SK-N-SH treated with all-trans-retinoic acid at 6 μM for 48 hours (cell line): Measurements from ENCODE around the gene CYLC2.

Source experiments
- ATAC-seq: fragments of 200-7000 bp; cut with Tn5 transposase; 3 replicates; pipeline ENCODE4 v1.9.1; 2020; ENCODE audit warnings: mild to moderate bottlenecking, moderate library complexity
- ARNTL ChIP-seq: fragments of 450-650 bp; formaldehyde crosslinking; IDR thresholded peaks from 2 replicates; pipeline ENCODE4 v1.5.0; 2020; ENCODE audit warnings: low read depth, mild to moderate bottlenecking, moderate library complexity, borderline replicate concordance
- BACH2 ChIP-seq: fragments of 250-450 bp; sonication (Bioruptor Pico); IDR thresholded peaks from 2 replicates; pipeline ENCODE4 v1.9.0; 2021; ENCODE audit warnings: mild to moderate bottlenecking, borderline replicate concordance
- CSDC2 ChIP-seq: fragments of 250-450 bp; sonication (Bioruptor Pico); IDR thresholded peaks from 2 replicates; pipeline ENCODE4 v1.5.0; 2020; ENCODE audit warnings: mild to moderate bottlenecking, moderate library complexity
- CSRNP3 ChIP-seq: fragments of 250-450 bp; sonication (Bioruptor Pico); IDR thresholded peaks from 2 replicates; pipeline ENCODE4 v1.5.1; 2021; ENCODE audit warnings: mild to moderate bottlenecking, moderate library complexity
- ESRRG ChIP-seq: fragments of 250-450 bp; sonication (Bioruptor Pico); IDR thresholded peaks from 2 replicates; pipeline ENCODE4 v1.6.1; 2021; ENCODE audit warnings: mild to moderate bottlenecking
- GLIS3 ChIP-seq: fragments of 250-450 bp; sonication (Bioruptor Pico); IDR thresholded peaks from 2 replicates; pipeline ENCODE4 v1.5.0; 2020; ENCODE audit warnings: mild to moderate bottlenecking, moderate library complexity
- ISL1 ChIP-seq: fragments of 250-450 bp; sonication (Bioruptor Pico); IDR thresholded peaks from 2 replicates; pipeline ENCODE4 v2.1.2; 2022; ENCODE audit warnings: mild to moderate bottlenecking, moderate library complexity
- OSR1 ChIP-seq: fragments of 250-450 bp; sonication (Bioruptor Pico); IDR thresholded peaks from 2 replicates; pipeline ENCODE4 v1.8.0; 2022; ENCODE audit warnings: moderate library complexity, mild to moderate bottlenecking, inconsistent platforms
- POU6F1 ChIP-seq: fragments of 250-450 bp; sonication (Bioruptor Pico); IDR thresholded peaks from 2 replicates; pipeline ENCODE4 v1.8.0; 2021; ENCODE audit warnings: low read depth, mild to moderate bottlenecking, moderate library complexity, borderline replicate concordance
- PPARA ChIP-seq: fragments of 250-450 bp; sonication (Bioruptor Pico); IDR thresholded peaks from 2 replicates; pipeline ENCODE4 v1.5.0; 2020; ENCODE audit warnings: mild to moderate bottlenecking, borderline replicate concordance
- RARB ChIP-seq: fragments of 250-450 bp; sonication (Bioruptor Pico); IDR thresholded peaks from 2 replicates; pipeline ENCODE4 v1.8.0; 2021; ENCODE audit warnings: mild to moderate bottlenecking, moderate library complexity
- SNAI2 ChIP-seq: fragments of 250-450 bp; sonication (Bioruptor Pico); IDR thresholded peaks from 2 replicates; pipeline ENCODE4 v1.5.0; 2020; ENCODE audit warnings: mild to moderate bottlenecking, moderate library complexity
- TCF4 ChIP-seq: fragments of 250-450 bp; sonication (Bioruptor Pico); IDR thresholded peaks from 2 replicates; pipeline ENCODE4 v1.8.0; 2021; ENCODE audit warnings: mild to moderate bottlenecking, moderate library complexity, borderline replicate concordance
- TOX ChIP-seq: fragments of 250-450 bp; sonication (Bioruptor Pico); IDR thresholded peaks from 2 replicates; pipeline ENCODE4 v1.8.0; 2021; ENCODE audit warnings: mild to moderate bottlenecking, moderate library complexity, borderline replicate concordance
- TSHZ2 ChIP-seq: fragments of 250-450 bp; sonication (Bioruptor Pico); IDR thresholded peaks from 2 replicates; pipeline ENCODE4 v1.5.0; 2020; ENCODE audit warnings: mild to moderate bottlenecking, moderate library complexity
- ZC3H10 ChIP-seq: fragments of 250-450 bp; sonication (Bioruptor Pico); IDR thresholded peaks from 2 replicates; pipeline ENCODE4 v1.5.1; 2021; ENCODE audit warnings: mild to moderate bottlenecking, moderate library complexity
- ZFP3 ChIP-seq: fragments of 250-450 bp; sonication (Bioruptor Pico); IDR thresholded peaks from 2 replicates; pipeline ENCODE4 v1.5.0; 2020; ENCODE audit warnings: mild to moderate bottlenecking, moderate library complexity
- ZFP30 ChIP-seq: fragments of 450-650 bp; formaldehyde crosslinking; IDR thresholded peaks from 2 replicates; pipeline ENCODE4 v1.5.0; 2022; ENCODE audit warnings: mild to moderate bottlenecking, moderate library complexity
- ZNF565 ChIP-seq: fragments of 450-650 bp; formaldehyde crosslinking; conservative IDR thresholded peaks from 2 replicates; pipeline ENCODE4 v1.5.0; 2020; ENCODE audit warnings: low read depth, mild to moderate bottlenecking, moderate library complexity
- ZNF70 ChIP-seq: fragments of 450-650 bp; formaldehyde crosslinking; IDR thresholded peaks from 2 replicates; pipeline ENCODE4 v1.5.0; 2020; ENCODE audit warnings: mild to moderate bottlenecking, moderate library complexity
- ZNF8 ChIP-seq: fragments of 450-650 bp; formaldehyde crosslinking; IDR thresholded peaks from 2 replicates; pipeline ENCODE4 v1.5.0; 2020; ENCODE audit warnings: mild to moderate bottlenecking, moderate library complexity
- TF ChIP-seq, protein P1 (sequence below): fragments of 250-450 bp; sonication (Bioruptor Pico); IDR thresholded peaks from 2 replicates; pipeline ENCODE4 v1.5.1; 2020; ENCODE audit warnings: low read depth, mild to moderate bottlenecking, moderate library complexity
- TF ChIP-seq, protein P2 (sequence below): fragments of 250-450 bp; sonication (Bioruptor Pico); IDR thresholded peaks from 2 replicates; pipeline ENCODE4 v1.8.0; 2020; ENCODE audit warnings: mild to moderate bottlenecking, moderate library complexity, borderline replicate concordance

Gene CYLC2

GRCh38 chr9:102995033-102995432 lies at the start of gene CYLC2:
CYLC2 (plus strand) TSS chr9:102995333; CDS start chr9:102995381, 48 bp downstream.
- no peak for ATAC-seq
- TF ChIP-seq ARNTL (CRISPR knock-in tag) (no peak), CSRNP3 (CRISPR knock-in tag) (no peak), ISL1 (CRISPR knock-in tag) (no peak), POU6F1 (no peak), ZNF8 (CRISPR knock-in tag) (no peak), RARB (CRISPR knock-in tag) (no peak), BACH2 (CRISPR knock-in tag) (no peak), TOX (CRISPR knock-in tag) (no peak), TCF4 (CRISPR knock-in tag) (no peak), ZC3H10 (CRISPR knock-in tag) (no peak), GLIS3 (CRISPR knock-in tag) (no peak), OSR1 (CRISPR knock-in tag) (no peak), ZFP30 (CRISPR knock-in tag) (no peak)
- TF ChIP-seq, protein P1, sequence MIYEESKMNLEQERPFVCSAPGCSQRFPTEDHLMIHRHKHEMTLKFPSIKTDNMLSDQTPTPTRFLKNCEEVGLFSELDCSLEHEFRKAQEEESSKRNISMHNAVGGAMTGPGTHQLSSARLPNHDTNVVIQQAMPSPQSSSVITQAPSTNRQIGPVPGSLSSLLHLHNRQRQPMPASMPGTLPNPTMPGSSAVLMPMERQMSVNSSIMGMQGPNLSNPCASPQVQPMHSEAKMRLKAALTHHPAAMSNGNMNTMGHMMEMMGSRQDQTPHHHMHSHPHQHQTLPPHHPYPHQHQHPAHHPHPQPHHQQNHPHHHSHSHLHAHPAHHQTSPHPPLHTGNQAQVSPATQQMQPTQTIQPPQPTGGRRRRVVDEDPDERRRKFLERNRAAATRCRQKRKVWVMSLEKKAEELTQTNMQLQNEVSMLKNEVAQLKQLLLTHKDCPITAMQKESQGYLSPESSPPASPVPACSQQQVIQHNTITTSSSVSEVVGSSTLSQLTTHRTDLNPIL (CRISPR knock-in tag): no peak

- ATAC-seq: no peak
- TF ChIP-seq TSHZ2 (CRISPR knock-in tag): no peak
- no peak for TF ChIP-seq ZFP30 (CRISPR knock-in tag)
- no peak for TF ChIP-seq PPARA
- TF ChIP-seq ZNF70: no peak
- TF ChIP-seq, all 23 proteins: peak for 0
Observed at GRCh38 chr9:102950346-102950745, 44.8 kb upstream of the CYLC2 start.

DNA sequence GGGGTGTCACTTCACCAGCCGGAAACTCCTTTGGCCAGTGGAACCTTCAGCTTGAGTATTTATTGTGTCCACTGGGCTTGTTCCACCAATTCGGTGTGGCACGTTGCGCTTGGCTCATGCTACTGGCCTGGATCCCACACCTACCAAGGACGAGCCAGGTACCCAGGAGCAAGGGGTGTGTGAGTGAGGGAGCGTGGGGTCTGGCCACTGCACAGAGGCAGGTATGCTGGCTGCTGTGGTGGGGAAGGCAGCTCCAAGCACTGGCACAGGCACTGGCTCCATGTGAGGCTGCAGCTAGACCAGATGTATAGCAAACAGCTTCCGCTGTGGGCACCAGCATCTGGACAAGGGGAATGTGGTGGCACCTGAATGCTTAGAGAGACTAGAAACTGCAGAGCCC lies 28.1 kb upstream of the CYLC2 start:
- no peak for ATAC-seq
- TF ChIP-seq RARB (CRISPR knock-in tag): no peak
- no peak for TF ChIP-seq ZFP30 (CRISPR knock-in tag)
- no peak for TF ChIP-seq OSR1 (CRISPR knock-in tag)

DNA sequence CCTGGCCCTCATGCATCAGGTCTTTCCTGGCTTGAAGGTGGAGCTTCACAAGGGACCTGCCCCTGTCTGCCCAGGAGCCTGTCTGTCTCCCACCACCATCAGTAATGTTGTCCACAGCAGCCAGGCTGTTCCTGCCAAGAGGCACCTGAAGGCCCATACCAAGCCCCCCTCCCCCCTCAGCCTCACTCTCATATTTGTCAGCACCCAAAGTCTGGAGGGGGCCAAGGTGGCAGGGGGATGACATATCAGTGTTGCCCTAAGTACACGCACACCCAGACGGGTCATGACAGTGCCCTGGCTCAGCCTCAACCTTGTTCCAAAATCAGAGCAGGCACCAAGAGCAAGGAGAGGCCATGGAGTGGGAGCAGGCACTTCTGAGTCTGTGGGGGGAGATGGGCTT lies 27.2 kb upstream of the CYLC2 start:
- TF ChIP-seq POU6F1 (no peak), PPARA (no peak), OSR1 (CRISPR knock-in tag) (no peak)
- ATAC-seq: no peak

DNA sequence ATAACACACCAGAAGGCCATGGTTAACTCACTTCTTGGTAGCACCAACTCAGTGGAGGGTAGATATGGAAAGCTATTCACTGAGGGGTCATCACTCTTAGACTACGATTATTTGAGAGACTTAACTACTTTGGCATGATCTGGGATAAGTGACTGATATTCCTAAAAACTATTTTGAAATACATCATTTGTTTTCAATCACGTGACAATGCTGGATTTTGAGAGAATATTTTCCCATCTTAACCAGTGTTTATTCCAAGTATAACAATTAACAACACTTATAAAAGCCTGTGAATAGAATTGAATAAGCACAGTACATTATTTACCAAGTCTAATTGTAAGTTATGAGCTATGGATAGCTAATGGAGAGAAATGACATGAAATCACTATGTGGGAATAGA lies 22.4 kb upstream of the CYLC2 start:
- ATAC-seq: no peak
- no peak for TF ChIP-seq TCF4 (CRISPR knock-in tag)
- no peak for TF ChIP-seq ZC3H10 (CRISPR knock-in tag)
- TF ChIP-seq ISL1 (CRISPR knock-in tag): no peak
- TF ChIP-seq ZFP3 (CRISPR knock-in tag): no peak
- TF ChIP-seq GLIS3 (CRISPR knock-in tag): no peak
- TF ChIP-seq ARNTL (CRISPR knock-in tag): no peak
- TF ChIP-seq POU6F1: no peak
- TF ChIP-seq RARB (CRISPR knock-in tag): no peak
- TF ChIP-seq, protein P2, sequence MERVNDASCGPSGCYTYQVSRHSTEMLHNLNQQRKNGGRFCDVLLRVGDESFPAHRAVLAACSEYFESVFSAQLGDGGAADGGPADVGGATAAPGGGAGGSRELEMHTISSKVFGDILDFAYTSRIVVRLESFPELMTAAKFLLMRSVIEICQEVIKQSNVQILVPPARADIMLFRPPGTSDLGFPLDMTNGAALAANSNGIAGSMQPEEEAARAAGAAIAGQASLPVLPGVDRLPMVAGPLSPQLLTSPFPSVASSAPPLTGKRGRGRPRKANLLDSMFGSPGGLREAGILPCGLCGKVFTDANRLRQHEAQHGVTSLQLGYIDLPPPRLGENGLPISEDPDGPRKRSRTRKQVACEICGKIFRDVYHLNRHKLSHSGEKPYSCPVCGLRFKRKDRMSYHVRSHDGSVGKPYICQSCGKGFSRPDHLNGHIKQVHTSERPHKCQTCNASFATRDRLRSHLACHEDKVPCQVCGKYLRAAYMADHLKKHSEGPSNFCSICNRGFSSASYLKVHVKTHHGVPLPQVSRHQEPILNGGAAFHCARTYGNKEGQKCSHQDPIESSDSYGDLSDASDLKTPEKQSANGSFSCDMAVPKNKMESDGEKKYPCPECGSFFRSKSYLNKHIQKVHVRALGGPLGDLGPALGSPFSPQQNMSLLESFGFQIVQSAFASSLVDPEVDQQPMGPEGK (CRISPR knock-in tag): no peak
- TF ChIP-seq ESRRG: no peak
- TF ChIP-seq ZNF8 (CRISPR knock-in tag): no peak
- TF ChIP-seq SNAI2: no peak
- no peak for TF ChIP-seq BACH2 (CRISPR knock-in tag)
- no peak for TF ChIP-seq ZNF565 (CRISPR knock-in tag)
- no peak for TF ChIP-seq CSDC2
